Measurements from ENCODE around the gene LEMD3.

GRCh38 chr12:65171073-65171472 lies 1.7 kb downstream of the LEMD3 start:
- no peak for TF ChIP-seq CTCF (IDR thresholded peaks at IDR 0.05)
- no peak for TF ChIP-seq POLR2AphosphoS5 (IDR thresholded peaks at IDR 0.05; ENCODE audit: low read depth, low read length)
